GM21515 (cell line): Measurements from ENCODE around the gene ORC6.

Experiments
- ATAC-seq: cut with Tn5 transposase; IDR thresholded peaks from one replicate; pipeline ENCODE4 v1.9.1; 2021; ENCODE audit not compliant: unreplicated experiment

Gene ORC6

GRCh38 chr16:46700048-46700447 lies 10.6 kb downstream of the ORC6 start:
- ATAC-seq, result no peak

DNA sequence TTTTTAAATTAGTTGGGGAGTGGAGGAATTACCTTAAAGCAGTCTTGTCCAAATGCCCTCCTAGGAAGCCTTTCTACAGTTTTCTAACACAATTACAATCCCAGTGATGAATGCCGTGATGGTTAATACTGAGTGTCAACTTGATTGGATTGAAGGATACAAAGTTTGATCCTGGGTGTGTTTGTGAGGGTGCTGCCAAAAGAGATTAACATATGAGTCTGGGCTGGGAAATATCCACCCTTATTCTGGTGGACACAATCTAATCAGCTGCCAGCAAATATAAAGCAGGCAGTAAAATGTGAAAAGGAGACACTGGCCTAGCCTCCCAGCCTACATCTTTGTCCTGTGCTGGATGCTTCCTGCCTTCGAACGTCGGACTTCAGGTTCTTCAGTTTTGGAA lies 12.2 kb downstream of the ORC6 start:
- ATAC-seq, result no peak

DNA sequence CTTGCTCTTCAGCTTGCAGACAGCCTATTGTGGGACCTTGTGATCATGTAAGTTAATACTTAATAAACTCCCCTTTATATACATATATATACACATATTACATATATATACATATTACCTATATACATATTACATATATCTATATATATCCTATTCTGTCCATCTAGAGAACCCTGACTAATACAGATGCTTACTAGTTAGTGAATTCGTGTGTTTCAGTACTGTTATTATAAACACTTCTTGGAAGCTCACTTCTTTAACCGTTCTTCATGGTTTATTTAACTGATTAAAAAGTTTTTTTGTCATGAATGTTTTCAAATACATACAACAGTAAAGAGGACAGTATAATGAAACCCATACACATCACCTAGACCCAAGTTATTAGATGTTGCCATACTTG lies 12.6 kb downstream of the ORC6 start:
- ATAC-seq, result no peak

DNA sequence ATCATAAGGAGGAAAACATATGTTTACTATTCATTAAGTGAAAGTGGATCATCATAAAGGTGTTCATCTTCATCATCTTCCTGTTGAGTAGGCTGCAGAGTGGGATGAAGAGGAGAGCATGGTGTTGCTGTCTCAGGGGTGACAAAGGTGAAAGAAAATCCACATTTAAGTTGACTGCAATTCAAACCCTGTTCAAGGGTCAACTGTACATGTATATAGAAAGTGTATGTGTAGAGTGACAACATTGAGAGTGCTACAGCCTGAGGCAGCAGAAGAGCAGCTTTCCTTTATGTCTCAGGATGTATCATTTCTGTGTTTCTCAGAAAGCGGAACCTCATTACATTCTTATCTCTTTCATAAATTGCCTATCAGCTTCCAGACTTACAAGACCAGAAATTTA lies 17.2 kb downstream of the ORC6 start:
- ATAC-seq, result no peak

- ATAC-seq, result no peak
Observed at GRCh38 chr16:46709469-46710005, 20.1 kb downstream of the ORC6 start.

GRCh38 chr16:46711106-46712058 lies 21.9 kb downstream of the ORC6 start:
- ATAC-seq, result no peak

DNA sequence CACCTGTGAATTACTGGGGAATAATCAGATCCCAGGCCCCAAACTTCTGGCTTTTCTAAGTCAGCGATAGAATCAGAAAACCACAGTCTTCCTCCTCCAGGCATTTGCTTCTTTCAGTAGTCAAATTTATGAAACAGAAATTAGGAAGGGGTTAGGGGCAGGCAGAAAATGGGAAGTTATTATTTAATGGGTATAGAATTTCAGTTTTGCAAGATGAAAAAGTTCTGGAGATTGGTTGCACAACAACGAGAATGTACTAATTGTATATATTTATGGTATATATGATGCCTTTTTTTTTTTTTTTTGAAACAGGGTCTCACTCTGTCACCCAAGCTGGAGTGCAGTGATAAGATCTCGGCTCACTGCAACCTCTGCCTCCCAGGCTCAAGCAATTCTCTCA lies 23.5 kb downstream of the ORC6 start:
- no peak for ATAC-seq

GRCh38 chr16:46713634-46714033 lies 24.2 kb downstream of the ORC6 start:
- no peak for ATAC-seq

DNA sequence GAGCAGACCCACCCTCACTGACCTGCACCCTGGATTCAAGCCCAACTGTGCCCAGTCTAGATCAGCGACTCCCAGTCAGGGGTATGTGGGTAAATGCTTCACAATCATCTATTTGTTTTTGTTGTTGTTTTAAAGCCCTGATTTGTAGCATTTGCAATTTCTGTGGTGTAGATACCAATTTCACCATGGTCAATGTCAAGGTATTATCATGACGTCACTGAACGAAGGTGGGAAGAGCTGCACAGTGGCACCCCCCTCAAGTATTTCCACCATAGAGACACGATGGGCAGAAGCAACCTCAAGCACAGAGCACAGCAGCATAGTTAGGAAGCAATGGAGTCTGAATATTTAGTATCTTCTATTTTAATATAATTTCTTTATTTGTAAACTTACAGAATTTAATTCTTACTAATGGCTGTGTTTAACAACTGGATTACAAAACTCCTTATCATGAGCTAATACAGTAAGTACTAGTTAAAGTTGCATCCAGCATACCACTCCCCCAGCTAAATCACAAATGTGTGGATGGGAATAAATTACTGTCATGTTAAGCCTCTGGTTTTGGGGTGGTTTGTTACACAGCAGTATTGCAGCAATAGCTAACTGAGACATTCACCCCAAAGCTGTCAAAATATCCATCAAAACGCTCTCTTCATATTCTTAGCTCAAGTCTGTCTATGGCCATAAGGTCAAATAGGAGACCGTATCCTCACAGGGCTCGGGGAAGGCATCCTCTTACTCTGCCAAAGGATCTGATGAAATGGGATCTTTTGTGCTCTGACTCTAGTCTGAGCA lies 25.5 kb downstream of the ORC6 start:
- no peak for ATAC-seq

GRCh38 chr16:46715769-46716305 lies 26.4 kb downstream of the ORC6 start:
- no peak for ATAC-seq

DNA sequence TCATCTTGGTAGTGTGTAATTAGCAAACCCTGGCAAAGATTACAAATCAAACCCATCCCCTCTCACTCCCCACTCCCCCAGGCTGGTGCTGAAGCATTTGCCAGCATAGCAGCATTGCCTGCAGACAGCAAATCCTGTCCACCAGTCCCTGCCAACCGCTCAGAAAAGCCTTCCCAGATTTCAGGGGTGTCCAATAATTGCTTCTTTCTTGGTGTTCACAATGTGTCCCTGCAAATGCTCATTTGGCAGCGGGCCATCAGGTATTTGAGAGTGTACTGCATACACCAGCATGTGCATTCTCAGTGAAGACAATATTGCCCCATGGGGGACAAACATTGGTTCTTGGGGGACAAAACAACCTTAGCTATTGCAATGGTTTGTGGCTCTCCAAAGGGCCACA lies 28.2 kb downstream of the ORC6 start:
- ATAC-seq, result no peak

DNA sequence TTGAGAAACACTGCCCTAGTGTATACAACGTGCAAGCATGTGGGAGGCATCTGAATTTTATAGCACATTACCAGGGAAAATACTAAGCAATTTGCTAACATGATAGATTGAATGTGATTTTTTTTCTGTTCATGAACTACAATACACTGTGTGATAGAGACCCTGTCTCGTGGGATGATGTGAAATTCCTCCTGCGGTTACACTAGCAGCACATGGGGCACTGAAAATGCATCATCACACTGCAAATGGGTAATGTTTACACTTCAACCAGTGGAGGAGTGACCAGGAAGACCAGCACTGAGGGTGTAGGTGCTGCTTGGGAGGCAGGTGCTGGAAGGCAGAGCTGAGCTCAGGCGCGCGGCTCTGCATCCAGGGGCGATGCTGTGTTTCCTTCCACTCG lies 28.8 kb downstream of the ORC6 start:
- no peak for ATAC-seq

- ATAC-seq, result no peak
Observed at GRCh38 chr16:46719528-46719927, 30.1 kb downstream of the ORC6 start.

DNA sequence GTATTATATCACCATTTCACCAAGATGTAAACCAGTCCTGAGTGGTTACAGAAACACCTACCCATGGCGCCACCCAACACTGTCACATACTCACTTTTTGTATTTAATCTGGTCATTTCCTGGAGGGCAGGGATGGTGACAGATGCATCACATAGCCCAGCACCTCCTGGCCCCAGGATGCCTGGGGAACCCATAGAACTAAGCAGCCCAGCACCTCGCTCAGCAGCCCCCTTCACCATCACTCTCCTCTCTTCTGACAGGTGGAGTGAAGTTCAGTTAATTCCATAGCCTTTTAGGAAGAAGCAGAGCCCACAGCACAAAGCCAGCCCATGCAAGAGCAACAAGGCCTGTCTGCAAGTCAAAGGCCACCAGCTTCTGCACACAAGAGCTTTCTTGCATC lies 31.2 kb downstream of the ORC6 start:
- ATAC-seq, result no peak

DNA sequence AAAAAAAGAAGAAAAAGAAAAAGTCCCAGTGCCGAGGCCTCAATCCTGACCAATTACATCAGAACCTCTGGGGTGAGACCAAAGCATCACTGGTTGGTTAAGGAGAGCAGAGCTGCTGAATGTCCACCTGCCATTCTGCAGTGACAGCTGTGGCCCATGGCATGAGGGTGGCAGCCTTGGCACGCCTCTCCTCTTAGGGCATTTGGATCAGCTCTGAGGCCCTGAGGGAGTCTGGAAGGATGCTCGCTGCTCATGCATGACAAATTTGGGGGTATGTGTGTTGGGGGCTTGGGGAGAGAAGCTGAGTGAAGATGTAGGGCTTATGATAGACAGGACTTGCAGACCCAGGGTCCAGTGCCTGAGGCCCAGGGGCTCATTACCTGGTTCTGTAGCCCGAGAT lies 32.4 kb downstream of the ORC6 start:
- no peak for ATAC-seq

GRCh38 chr16:46727184-46727583 lies 37.7 kb downstream of the ORC6 start:
- ATAC-seq, result no peak

DNA sequence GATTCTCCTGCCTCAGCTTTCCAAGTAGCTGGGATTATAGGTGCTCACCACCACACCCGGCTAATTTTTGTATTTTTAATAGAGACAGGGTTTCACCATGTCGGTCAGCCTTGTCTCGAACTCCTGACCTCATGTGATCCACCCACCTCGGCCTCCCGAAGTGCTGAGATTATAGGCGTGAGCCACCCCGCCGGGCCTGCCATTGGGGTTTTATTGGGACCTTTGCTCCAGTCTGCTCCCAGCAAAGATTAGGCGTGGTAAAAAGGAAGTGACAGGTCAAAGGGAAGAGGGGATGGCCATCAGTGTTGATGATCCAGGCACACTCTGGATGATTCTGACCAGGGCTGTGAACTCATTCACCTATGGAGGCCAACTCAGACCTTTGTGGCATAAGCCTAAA lies 38.2 kb downstream of the ORC6 start:
- no peak for ATAC-seq

DNA sequence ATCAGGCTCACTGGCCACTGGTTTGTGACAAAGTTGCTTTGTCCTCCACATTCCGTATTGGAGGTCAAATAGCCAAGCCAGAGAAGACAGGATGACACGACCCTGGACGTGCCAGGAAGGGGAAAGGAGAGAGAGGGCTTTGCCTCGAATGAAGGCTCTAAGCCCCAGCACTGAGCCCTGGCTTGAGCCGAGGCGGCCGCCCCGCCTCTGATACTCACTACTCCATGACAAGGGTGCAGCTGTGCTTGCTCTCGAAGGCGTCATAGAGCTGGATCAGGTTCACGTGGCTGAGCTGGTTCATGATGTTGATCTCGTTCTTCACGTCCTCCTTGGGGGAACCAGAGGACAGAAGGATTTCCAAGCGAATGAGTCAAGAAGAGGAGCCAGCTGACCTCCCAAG lies 39.3 kb downstream of the ORC6 start:
- no peak for ATAC-seq

DNA sequence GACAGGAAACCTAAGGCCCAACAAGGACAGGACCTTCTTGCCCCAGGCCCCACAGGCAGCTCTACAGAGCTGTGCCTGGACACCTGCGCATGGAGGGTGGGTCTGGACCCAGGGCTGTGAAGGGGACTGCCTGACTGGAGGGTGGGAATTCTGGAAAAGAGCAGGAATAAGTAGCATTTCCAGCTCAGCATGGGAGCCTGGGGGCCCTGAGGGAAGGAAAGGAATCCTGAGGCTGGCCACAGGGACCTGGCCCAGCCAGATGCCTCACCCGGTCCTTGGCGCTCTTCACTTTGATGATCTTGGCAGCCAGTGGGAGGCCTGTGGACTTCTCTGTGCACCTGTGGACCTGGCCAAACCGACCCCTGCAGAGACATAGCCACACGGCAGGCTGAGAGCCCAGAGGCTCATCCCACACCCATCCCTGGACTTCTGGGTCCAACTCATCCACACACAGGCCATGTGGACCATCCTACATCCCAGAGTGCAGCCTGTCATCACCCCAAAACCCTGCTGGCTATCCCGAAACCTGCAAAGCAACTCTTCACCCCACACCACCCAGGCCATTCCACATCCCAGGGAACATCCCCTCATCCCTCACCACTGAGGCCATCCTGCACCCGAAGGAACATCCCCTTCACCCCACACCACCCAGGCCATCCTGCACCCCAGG lies 40.0 kb downstream of the ORC6 start:
- no peak for ATAC-seq

DNA sequence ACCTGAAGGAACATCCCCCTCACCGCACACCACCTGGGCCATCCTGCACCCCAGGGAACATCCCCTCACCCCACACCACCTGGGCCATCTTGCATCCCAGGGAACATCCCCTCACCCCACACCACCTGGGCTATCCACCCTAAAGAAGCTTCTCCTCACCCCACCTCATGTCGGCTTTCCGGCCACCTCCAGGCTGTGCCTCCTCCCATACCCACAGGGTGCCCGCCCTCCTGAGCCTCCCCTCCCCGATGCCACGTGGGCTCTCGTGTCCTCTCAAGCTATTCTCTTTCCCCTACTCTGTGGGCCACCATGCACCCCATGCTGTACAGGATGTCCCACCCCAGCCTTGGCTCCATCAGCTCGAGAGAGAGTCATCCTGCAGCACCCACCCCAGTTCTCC lies 40.7 kb downstream of the ORC6 start:
- ATAC-seq, result no peak
